NCI-H2171 treated with DMSO at 0.1 percent for 48 hours (cell line): Measurements from ENCODE around the gene TMEM255B.
A peak's percentile ranks its signal among the peaks of the same experiment; 100 is the strongest.

Source experiments
- DNase-seq: peaks from one replicate; lab custom pipeline; 2025; lab: John Stamatoyannopoulos, UW

The TMEM255B gene

DNA sequence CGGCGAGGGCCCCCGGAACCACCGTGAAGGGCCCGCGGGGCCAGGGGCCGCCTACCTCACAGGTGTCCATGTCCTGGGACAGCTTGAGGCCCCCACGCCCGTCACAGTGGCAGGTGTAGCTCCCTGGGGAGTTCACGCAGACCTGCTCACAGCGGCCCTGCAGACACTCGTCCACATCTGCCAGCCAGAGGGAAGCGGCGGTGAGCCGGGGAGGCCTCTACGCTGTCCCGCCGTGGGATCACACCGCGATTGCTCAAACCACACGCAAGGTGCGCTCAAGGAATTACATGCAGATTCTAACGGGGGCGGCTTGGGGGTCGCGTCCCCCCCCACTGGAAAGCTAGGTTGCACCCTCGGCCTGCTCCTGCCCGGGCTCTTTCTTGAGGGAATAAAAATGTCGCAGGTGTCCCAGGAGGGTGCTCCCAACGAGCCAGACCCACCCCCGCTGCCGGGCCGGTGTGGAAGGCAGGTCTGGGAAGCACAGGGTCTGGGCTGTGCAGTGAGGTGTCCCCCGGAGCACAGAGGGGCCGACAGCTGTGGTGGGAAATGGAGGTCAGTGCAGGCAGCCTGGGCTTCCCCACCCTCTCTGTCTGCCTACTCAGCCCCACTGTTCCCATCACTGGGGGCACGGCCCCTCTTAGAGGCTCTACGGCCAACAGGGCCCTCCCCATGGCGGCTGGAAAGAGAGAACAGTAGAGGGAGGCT lies 75.6 kb downstream of the TMEM255B start:
- no peak for DNase-seq

DNA sequence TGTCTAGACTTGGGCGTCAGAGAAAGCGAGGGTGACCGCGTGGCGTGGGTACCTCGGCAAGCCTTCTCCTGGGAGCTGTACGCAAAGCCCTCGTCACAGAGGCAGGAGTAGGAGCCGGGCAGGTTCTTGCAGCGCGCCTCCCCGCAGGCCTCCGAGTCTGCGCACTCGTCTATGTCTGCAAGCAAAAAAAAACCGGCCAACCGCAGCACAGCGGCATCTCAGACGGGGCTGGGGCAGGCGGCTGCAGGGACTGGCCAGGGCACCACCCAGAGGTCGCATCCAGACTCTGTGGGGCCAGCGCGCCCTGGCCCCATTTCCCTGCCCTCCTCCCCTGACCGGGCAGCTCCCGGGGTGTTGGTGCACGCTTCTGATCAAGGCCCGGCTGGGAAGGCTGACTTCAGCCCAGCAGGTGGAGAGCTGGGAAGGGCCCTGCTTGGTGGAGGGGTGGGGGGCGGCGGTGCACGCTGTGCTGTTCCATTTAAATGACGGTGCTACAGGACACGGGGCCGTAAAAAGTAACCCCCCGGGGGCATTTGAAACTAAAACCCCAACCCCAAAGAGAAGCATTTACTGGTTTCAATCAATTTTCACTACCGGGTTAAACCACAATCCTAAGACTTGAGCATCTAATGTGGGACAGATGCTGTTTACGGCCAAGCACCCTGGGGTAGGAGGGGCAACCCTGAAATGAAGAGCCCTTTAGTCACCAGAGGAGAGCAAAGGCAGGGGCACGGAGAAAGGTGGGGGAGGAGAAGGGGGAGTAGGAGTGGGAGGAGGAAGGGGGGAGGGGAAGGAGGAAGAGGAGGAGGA lies 76.6 kb downstream of the TMEM255B start:
- peak; percentile 99 for DNase-seq

DNA sequence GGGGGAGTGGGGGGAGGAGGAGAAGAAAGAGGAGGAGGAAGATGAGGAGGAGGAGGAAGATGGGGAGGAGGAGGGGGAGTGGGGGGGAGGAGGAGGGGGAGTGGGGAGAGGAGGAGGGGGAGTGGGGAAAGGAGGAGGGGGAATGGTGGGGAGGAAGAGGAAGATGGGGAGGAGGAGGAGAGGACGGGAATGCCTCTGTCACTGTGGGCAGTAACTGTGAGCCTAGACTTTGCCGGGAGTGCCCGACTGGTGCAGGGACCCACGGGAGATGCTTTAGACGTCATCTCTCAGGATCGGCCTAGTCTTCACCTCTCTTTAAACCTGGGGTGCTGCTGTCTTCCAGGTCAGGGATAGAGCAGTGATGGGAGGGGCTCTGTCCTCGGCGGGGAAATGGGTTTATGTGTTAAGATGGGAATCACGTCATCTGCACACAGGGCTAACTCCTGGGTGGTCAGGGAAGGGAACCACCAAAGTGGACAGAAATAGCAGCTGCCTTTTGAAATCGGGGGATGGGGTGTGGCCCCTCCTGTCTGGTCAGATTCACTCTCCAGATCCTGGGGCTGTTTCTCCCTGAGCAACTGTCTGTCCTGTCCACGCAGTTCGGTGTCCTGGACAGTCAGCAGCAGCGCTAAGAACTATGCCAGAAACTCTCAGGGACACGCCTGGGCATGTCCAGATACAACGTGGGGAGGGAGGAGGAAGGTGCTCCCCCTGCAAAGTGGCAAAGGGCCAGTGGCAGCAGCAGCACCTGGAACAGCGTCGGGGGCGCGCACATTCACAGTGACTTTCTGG lies 77.9 kb downstream of the TMEM255B start:
- DNase-seq: peak; percentile 76

DNA sequence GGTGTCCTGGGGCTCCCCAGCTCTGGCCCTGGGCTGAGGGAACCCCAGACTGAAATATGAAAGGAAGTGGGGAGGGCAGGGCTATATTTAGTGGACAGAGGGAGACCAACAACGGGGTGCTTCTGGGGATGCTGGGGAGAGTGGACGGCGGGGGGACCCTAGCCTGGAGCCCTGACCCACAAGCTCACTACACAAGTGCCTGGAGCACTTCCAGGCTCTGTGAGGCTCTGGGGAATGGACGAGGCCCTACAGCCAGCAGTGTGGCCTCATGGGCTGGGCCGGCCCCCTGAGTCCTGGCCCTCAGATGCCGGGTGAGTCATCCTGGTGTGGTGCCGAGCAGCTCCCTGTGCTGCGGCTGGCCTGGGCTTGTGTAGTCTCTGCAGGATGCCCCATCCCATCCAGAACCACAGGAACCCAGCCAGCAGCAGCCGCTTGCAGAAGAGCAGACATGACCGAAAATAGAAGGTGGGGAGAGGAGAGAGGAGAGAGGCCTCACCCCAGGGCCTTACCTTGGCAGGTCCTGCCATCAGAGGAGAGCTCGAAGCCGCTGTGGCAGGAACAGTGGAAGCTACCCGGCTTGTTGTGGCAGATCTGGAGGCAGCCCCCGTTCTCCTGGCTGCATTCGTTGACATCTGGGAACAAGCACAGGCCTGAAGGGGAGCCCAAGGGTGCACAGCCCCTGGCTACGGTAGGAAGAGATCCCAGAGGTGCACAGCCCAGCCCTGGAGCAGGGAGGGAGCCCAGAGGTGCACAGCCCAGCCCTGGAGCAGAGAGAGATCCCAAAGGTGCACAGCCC lies 78.7 kb downstream of the TMEM255B start:
- peak; percentile 83 for DNase-seq

DNA sequence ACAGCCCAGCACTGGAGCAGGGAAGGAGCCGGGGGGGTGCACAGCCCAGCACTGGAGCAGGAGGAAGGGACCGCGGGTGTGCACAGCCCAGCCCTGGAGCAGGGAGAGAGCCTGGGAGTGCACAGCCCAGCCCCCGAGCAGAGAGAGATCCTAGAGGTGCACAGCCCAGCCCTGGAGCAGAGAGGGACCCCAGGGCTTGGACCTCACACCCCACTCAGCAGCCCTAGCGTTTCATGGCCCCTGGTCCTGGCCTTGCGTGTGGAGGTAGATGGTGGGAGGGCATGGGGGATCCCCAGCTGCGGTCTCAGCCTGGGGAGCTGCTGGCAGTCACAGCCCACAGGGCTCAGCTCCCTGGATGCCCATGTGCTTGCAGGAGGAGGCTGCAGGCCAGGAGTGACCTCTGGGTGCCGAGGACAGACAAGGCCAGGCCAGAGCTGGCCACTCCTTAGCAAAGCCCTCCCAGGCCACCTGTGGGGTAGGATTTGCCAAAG lies 79.7 kb downstream of the TMEM255B start:
- DNase-seq: no peak

DNA sequence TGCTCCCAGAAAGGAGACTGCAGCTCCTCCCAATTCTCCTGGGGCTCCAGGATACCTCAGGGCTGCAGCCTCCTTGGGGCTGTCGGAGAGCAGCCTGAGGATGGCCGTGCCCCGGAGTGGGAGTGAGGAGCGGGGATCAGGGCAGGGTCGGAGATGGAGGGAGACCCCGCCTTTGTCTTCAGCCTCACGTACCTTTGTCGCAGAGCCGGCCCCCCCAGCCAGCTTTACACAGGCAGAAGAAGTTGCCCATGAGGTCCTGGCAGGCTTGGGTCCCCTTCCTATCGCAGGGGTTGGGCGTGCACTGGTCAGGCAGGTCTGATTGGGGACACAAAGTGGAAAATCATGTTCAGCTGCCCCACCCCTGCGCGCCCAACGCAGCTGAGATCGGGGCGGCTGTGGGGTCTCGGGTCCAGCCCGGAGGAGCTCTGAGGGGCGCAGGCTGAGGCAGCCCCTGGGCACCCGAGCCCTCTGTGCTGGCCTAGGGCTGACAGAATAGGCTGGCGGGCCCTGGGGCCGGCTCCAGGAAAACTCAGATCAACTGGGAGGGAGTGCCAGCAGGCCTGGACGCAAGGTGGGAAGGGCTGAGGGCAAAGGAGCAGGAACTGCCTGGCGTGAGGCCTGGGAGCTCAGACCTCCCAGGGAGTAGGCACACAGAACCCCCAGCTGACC lies 80.6 kb downstream of the TMEM255B start:
- no peak for DNase-seq

DNA sequence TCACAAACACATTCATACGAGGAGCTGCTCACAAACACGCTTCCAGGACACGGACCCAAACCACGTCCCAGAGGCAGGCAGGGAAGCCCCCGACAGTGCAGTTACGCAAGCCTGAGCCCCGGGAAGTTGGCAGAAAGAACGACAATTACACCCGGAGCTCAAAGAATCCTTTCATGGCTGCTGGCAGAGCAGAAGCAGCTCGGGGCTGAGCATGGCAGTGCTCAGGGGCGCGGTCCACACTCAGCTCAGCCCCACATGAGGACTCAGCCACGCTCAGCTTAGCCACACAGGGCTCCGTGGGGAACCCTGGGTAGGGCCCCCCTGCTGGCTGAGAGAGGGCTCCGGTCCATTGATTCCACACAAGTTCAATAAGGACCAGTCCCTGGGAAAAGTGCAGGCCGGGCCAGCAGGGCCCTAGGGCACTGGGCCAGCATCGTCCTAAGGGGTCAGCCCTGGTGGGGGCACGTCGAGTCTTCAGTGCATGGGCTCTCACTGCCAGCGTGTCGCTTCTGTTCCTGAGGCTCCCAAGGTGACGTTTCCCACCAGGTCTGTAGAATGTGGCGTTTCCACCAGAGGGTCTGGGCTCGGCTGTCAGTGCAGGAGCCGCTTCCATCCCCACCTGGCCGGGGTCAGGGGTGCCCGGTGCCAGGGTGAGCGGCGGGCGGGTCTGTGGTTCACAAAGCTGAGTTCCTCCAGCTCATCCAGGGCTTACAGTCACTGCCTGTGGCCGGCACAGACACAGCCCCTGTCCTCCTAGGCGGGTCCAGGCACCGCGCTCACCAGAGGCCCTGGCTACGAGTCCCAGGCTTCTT lies 81.7 kb downstream of the TMEM255B start:
- DNase-seq: no peak

DNA sequence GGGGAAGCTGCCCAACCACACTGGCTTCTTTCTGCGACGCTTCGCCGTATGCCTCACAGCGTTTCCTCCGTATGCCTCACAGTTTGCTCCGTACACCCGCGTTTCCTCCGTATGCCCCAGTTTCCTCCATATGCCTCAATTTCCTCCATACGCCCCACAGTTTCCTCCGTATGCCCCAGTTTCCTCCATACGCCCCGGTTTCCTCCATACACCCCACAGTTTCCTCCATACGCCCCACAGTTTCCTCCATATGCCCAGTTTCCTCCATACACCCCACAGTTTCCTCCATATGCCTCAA lies 82.3 kb downstream of the TMEM255B start:
- DNase-seq: no peak

DNA sequence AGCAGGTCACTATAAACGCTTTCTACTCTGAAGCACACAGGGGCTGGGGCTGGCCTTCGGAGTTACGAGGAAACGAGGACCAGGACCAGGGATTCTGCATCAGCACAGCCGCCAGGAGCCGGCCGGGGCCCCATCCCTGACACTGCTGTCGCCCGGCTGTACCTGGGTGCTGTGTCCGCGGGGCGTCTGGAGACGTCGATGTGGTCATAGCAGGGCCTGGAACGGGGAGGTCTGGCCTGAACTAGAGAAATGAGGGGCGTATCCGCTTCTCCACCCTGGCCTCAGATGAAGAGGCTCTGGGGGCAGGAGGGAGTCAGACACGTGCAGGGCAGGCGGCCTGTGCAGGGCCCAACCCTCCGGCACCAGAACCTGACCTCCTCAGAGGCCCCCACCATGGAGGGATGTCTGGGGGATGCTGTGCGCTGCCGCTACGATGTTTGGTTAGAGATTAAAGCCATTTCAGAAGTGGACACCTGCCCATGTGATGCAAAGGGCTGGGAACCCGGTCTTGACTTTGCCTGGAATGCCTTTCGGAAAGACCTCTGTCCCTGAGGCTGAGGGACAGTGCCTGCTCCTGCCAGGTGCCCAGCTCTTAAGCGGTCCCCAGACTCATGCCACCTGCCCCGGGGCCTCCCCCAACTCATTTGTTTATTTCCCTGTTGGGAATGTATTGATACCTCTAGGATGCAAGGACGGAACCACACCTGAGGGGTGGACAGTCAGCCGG lies 83.5 kb downstream of the TMEM255B start:
- DNase-seq: no peak

DNA sequence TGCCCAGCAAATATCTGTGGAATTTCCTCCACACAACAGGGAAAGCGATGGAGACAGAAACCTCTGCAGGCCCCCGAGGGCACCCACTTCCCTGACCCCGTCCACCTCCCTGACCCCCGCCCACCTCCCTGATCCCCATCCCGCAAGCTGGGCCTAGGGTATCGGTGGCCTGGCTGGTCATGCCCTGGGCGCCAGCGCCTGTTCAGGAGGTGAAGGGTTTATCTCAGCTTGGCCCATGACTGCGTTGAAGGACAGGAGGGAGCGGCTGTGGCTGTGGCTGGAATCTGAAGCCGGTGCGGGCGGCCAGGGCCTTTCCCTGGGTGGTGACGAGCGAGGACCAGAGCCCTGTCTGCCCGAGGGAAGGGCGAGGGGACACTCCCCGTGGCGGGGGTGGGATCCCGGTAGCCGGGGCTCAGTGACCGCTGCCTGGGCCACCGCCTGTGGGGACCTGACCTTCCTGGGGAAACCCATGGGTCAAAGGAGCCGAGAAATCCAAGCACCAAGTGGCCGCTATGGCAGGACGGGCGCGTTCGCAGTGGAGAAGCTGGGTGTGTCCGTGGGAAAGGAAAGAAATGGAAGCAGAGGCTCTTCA lies 84.1 kb downstream of the TMEM255B start:
- no peak for DNase-seq

DNA sequence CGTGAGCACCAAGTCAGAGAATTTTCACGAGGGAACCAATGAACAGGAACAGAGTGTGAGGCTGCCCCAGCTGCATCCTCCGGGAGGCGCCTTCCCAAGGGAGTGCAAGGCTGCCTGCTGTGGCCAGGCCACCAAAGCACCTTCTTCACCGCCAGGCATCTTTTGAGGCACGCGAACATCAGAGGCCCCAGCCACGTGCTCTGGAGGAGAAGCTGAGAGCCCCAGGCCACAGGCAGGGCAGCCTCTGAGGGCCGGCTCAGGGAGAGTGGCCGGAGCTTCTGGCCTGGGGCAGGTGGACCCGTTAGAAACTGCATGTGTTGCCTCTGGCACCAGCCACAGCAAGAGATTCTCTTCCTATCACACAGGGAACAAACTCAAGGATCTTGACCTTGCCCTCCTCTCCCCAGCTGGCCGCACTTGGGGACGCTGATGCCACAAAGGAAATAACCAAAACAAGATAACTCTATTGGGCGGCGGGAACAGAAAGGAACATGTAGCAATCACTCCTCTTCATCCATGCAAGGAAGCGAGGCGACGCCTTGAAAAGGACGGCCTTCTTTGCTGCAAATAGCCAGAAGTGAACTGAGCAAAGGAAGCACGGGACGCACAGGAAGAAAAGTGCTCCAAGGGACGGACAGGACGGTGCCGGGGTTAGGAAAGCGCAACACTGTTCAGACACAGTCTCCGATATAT lies 85.0 kb downstream of the TMEM255B start:
- DNase-seq: no peak

DNA sequence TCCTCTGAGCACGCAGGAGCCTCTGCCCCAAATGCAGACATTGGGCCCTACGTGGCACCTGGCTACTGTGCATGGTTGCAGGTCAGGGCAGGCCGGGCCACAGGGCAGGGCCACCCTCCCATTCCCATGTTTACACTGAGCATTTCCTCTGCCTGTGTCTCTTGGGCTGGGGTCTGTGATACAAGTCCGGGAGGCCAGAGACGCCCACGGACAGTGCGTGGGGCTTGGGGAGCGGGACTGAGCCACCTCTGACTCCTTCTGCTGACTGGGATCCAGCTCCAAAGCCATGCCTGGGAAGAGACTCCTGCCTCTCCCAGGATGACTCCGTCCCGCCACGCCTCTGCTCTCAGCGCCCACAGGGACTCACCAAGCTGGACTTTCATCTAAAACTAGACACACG lies 86.0 kb downstream of the TMEM255B start:
- DNase-seq: no peak

DNA sequence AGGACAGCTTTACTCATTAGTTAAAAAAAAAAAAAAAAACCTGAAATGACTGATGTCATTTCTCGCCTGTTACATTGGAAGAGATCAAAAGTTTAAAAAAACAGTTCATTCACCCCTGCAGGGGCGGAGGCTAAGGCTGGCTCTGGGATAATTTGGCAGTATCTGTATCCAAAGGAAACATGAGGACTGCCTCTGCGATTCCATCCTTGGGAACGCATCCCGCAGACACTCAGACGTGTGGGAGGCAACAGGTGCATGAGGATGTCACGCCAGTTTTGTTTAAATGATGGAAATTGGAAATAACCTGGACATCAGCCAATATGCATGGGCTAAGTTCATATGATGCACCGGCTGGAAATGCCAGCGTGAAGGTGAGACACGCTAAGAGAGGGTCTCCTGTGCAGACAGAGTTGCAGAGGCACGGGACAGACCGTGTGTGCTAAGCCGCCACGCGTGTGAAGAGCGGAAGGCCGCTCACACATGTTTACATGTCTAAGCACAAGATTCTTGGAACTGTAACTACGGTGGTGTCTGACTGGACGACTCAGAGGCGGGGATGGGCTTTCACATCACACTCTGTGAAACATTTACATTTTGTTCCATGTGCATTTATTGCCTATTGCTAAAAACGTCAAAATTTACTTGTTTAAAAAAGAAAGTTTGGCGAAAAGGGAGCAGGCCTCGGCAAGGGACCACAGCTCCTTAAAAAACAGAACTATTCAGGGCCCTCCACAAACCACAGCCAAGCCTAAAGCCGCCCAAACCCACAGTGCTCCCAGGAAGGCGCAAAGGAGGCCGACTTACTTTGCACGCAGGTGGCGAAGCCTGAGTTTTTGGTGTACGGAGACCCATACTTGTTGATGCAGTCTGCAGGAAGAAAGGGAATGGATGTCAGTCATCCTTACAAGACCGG lies 87.0 kb downstream of the TMEM255B start:
- DNase-seq: no peak

DNA sequence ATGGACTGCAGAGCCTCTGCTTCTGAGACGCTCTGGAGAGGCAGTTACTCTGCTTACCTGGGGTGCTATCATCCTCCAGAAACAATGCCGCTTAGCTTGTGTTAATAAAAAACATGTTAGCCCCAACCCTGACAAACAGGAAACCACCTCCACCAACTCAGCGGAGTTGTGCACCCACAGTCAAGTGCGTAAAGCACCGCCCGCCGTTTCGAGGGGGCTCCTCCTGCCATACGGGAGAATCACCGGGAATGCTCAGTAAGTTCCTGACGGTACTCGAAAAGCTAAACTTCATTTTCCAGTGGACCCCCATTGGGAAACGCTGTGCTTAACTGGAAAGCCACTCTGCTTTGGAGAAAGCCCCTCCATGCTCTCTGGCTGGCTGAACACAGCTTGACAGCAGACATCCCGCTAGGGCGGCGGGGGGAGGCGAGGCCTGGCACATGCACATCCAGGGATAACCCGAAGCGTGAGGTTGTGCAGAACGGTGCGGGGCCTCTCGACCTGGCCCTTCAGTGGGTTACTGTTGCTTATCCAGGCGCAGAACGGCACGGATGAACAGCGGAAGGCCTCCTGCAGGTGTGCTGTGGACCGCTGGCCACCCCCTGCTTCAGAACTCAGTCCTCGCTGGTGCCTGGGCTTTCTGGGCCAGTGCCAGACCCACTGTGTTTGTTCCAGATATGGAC lies 87.8 kb downstream of the TMEM255B start:
- DNase-seq: no peak

DNA sequence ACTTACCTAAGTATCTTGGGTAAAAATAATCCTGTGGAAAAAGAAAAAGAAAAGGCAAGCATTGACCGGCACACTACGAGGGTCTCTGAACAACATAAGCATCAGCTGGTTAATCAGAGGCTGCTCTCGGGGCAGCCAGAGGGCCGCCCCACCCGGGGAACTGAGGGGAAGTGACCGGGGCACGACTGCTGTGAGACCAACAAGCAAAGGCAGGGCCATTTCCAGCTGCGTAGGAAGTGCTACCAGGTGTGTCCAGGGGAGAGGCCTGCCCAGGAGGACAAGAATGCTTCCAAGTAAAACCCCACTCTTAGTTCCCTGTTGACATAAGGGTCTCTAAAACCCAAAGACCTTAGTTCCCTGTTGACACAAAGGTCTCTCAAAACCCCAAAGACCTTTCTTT lies 89.0 kb downstream of the TMEM255B start:
- no peak for DNase-seq

DNA sequence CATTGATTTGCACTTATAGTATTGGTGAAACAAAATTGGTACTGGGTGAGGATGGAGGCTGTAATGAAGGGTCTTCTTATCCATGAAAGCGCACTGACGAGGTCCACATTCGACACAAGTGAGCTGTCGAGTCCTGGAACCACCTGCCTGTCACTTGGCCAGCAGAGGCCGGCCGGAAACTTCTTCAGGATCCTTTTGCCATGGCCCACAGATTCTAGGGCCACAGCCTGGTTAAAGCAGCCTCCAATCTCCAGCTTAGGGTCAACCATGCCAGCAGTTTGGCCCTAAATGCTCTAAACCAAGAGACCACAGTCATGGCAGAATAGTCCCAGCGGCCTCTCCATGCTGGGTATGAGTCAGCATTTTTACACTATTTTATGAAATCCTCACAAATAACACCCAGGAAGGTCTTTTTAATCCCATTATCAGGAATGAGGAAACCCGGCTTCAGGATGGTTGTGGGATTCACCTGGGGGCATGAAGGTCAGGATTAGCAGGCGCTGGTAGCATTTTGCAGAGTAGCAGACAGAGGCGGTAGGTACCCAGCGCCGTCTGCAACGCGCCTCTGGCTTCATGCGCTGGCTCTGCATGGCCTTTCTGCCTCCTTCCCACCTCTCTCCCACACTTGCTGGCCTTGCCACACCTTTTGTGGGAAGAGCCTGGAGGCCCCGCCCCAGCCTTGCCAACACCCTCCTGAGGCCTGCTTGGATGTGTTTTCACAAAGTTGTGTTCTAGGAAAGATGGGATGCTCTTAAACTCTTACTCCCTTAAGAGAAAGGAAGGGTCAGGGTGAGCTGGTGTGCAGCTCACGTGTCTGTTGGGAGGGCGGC lies 89.6 kb downstream of the TMEM255B start:
- DNase-seq: no peak
